Stimulated activated CD8-positive, alpha-beta memory T cell treated with anti-CD3 and anti-CD28 coated beads, Interleukin-7, amount 100 ng/mL, for 4 hours (primary cell): ENCODE data around the gene INPP4B.

ENCODE experiments used
- DNase-seq, 2 donors: peaks; one replicate each; pipeline ENCODE4 v3.0.0-alpha.2; 2020; ENCODE audit warnings: low read depth in 2 of 2

INPP4B gene

DNA sequence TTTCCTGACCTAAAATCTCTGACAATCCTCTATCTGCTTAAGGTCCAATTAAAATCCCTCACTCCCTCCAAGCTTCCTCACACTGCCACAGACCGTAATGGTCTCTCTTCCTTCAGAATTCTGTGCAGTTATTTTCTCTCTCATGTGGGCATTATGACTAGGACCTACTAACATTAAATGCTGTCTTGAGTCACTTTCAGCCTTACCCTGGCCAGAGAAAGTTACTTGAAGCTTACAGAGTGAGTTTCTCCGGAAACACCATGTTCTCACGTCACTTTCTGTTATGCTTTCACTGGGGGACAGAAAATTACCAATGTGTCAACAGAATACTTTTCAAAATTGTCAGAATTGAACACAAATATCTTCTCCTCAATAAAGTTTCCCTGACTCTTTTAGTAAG is 271.8 kb downstream of the INPP4B start:
- DNase-seq, result no peak

DNA sequence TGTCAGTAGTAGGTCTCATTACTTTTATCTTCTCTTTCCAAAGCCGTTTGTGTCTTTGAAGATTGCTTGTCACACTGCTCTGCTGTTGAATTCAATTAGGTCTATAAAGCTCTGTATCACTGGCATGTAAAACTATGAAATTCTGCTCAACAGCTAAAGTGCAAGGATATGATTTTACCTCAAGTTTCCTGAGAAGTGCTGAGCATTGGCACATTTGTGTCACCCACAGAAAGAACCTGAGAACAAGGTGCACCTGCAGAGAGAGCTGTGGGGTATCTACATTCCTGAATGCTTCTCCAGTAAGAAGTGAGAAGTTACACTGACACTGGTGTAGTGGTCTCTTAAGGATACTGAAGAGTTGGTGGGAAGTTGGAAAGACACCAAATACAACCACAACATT is 274.0 kb downstream of the INPP4B start:
- no peak for DNase-seq

DNA sequence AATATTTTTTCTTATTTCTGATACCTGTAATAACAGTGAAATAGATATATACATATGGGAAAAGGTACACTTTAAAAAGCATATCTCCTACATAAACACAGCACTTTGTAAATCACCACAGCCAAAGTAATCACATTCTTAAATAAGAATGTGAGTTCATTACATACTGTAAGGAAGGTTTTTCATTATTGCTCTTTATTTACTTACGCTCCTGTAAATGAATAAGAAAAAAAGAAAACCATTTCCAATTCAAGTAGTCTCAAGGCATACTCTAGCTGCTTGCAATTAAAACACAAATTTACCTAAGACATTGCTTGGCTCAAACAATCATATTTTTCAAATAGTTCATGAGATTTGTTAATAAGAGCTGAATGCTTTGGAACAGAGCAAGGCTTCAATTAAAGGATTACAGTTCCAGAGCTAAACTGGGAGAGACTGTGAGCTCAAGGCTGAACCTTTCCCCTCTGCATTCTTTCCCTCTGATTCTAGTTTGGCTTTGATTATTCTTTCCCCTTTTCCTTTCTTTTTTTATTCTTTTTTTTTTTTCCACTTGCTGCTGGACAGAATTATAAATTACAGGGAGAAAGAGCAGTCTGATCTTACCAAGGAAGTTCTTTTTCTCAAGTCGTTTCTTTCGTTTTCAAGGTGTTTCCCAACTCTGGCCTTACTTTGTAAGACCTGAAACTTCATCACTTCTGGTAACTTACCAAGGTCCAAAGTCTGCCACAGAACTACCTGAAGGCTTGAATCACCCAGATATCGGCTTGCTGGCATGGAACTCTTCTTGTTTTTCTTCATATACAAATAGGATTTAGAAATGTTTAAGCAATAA is 278.3 kb downstream of the INPP4B start:
- DNase-seq, result no peak

DNA sequence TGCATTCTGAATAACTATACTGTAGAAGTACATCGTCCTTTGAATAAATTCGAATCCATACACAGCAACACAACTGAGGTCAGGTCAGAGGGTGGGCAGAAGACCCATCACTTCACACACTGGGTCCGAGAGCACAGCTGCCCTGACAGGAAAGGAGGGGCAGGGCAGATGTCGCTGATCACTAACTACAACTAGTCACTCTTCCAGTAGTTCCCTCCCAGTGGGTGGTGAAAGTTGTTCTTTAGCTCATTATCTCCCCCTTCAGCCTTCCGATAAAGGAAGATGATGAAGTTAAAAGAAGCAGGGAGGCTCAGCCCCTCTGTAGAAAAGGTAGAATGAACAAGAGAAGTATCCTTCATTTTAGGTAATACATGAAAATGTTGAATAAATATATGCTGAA is 278.9 kb downstream of the INPP4B start:
- peak in 1 of 2 donors; percentile 11 for DNase-seq

DNA sequence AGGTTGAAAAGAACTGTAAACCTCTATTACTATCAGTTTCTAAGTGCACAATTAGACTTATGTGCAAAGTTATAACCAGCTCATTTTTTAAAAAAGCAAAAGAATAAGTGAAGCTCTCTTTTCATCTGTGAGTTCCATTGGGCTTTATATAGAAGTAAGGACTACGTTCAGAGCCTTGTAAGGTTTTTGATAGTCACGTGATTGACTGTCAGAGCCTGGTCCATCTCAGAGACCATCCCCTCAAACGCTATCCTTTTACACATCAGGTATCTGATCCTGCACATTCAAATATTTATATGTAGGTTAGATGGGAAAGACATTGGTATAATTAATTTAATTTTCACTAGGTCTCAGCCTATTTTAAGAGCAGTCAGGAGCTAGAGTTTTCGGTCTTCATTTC is 279.3 kb downstream of the INPP4B start:
- DNase-seq, result no peak

DNA sequence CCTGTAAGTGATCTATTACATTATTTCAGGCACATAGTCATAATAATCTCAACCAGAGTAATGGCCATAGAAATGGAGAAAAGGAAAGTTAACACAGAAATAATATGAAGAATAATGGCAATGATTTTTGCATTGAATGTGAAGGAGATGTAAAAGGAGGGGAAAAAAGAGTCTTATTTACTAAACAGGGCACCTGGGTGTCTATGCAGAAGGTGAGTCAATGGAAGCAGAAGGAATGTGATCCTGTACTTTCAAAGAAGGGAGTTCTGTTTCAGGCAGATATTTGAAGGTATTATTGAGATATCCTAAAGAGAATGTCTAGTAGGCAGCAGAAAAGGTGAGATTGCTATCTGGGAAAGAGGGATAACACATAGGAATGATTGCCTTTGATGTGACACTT is 279.9 kb downstream of the INPP4B start:
- DNase-seq, result no peak

DNA sequence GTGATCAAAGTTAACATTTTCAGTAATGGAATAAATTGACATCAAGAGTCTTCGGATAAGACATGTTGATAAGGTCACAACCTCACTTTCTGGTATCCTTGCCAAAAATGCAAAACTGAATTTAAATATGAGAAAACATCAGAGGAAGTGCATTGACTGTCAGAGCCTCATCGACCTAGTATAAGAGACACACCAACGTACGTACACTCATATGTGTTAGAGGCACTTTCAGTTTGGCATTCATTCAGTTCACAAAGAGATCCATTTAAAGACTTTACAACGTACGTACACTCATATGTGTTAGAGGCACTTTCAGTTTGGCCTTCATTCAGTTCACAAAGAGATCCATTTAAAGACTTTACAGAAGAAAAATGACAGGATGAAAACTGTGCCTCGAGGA is 280.3 kb downstream of the INPP4B start:
- no peak for DNase-seq

DNA sequence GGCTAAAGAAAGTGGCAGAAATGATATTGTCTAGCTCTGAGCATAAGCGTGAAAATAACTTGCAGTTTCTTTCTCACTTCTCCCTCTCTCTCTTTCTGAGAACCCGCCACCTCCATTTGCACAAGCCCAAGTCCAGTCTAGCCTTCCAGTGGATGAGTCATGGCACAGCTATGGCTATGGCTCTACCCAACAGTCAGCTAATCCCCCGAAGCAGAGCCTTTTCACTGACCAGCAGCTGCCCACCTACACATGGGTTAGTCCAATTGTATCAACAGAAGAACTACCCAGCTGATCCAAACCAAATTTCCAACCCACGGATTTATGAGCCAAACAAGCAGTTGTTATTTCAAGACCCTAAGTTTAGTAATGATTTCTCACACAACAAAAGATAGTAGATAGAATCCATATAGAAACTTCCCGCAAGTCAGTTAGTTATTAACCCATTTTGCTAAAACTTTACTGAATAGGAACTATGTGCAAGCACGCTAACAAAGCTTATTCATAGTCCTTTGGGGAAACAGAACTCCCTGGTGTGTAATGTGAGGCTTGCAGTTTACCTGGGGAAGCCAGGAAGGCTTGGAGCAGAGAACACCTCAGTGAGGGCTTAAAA is 282.3 kb downstream of the INPP4B start:
- no peak for DNase-seq

DNA sequence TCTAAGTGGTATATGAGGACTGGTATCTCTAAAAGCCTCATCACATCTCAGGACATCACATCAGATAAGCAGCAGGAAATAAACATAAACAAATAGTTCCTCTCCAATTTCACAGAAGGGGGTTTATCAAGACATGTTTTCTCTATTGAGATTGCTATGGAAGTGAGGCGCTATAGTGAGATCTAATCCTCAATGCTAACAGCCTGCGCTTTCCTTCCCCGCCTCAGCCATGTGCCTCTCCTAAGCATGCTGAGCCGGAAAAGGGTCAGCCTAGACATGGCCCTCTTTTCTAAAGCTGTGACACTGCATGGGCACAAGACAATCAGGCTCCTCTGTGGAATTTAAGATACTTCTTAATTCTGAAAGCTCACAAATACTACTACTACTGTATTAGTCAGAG is 286.1 kb downstream of the INPP4B start:
- no peak for DNase-seq

DNA sequence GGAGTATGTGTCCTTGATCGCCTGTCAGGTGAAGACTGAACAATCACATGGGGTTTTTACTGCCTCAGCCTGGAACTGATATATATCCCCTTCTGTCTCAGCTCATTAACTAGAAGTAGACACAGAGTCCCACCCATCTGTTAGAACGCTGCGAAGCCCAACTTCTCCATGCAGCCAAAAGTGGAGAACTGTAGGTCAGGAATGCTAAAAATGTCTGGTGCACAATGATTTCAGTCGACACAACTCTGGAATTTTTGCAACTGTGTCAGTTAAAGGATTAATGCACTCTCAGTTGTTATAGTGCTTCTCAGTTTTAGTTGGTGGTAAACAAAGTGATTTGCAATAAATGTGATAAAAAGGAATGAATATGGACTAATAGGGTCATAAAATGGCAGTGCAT is 287.2 kb downstream of the INPP4B start:
- no peak for DNase-seq

DNA sequence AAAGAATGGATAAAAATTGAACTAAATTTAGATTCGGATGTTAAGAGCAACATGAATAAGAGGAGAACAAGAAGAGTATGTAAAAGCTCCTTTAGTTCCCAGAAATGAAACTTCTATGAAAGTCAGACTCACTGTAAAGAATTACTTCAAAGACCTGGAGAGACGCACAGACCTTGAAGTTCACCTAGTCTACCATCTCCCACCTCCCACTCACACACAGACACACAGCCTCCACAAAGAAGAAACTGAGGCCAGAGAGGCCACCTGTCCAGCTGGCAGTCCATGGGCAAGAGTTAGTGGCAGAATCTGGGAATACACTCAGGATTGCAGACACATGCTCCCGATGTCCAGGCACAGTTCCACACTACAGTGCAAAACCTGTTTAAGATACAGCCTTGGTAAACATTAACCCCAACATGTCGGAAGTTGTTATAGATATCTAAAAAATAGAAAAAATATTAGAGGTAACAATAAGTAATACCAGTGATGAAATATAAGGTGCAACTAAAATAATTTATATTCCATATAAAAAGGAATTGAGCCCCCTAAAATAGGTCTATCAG is 288.8 kb downstream of the INPP4B start:
- DNase-seq, result no peak

DNA sequence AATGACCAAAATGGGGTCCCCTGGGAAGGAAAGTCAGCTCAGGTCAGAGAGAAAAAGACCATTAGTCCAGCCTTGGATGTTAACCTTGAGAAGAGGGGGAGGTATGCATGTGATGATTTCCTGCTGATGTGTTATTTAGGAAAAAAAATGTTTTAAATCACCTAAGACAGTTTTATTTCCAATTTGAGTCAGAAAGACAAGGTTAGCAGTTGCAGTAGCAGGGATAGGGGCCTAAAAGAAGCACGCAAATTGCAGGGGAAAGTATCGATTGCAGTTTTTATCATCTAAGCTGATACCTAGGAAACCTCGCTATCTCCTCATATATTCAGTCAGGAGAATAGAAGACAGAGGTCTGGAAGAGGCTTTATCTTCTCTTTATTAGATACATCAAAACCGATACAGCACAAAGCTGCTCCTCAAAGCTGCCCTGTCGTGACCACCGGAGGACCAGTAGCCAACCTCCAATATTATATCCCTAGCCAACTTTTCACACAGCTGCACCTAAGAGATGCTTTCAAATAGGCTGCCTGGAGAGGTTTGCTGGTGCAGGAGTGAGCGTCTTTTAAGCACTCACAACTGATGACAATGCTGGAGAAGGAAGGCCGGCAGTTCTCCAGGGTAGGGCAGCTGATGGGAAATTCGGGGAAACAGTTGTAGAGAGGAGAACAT is 289.4 kb downstream of the INPP4B start:
- DNase-seq, result no peak

DNA sequence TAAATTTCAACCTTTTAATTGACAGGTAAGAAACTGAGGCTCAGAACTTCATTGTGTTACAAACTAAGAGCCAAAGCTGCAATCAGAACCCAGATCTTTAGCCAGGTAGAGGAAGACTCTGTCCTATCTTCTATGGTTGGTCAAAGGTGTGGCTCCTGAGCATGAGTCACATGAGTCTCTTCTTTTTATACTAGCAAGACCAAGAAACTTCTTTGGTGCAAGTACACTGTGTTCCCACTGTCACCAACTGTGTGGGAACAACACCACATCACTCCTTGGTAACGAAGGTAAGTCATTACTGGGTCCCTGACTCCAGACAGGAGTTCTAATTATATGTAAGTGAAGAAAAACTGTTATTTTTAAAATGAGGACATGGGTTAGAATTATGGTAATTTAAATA is 290.1 kb downstream of the INPP4B start:
- no peak for DNase-seq

DNA sequence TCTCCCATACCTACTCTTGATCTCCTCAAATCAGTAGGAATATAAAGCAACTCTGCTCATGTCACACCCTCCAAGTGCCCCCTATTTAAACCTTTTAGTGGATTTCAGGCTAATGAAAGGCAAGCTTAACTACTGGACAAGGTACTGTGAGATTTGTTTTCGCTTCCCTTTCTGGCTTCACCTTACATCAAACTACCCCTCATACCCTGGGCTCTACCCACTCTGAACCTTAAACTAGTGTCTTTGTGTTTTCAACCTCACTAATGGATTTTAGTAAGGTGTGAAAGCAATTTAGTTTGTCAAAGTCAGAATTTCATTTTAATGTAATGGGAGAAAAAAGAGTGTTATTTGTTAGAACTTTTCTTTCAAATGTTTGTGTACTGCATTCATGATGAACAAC is 291.7 kb downstream of the INPP4B start:
- no peak for DNase-seq

DNA sequence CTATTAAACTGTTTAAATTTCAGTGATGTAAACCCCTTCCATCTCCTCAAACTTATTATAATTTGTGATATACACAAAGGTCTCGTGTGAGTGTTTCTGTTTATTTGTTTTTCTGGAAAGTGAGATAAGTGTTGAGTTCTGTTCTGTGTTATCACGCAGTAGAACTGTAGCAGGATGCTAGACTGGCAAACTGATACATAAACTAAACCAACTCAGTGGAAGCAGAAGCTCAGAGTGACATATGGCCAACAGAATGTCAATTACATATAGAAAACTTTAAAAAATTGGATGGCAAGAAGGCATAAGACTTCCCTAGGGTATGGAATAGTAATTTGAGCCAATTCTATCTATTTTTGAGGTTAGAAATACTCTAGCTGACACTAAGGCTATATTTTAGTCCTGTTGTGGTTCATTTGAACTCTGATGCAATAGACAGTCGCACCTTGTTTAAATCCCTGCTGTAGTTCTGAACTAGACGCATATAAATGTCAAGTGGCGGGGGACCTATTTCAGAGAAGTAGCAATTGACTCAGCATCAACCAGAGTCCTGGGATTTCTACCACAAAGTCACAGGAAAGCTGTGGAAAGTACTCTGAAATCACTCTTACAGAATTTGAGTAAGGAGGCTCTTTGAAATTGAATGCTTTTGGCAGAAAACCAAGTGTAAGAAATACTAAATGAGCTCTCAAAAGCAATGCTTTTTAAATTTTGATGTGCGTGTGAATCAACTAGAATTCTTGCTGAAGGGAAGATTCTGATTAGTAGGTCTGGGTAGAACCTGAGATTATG is 294.4 kb downstream of the INPP4B start:
- no peak for DNase-seq

DNA sequence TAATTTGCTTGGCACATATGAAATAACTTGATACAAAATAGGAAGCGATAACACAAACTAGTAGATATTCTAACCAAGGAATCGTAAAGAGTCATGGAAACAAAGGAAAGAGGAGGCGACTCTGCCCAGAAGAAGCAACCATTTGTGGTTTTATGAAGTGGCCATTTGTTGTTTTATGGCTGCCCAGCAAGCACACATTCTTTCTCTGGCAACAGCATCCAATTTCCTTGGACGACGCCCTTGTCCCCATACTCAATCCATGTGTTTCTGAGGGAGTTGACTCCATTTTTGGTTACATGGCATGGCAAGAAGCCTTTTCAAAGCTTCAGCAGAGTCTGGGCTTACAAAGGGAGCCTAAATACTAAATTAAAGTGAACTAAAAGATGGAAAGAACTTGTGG is 295.1 kb downstream of the INPP4B start:
- DNase-seq, result no peak

DNA sequence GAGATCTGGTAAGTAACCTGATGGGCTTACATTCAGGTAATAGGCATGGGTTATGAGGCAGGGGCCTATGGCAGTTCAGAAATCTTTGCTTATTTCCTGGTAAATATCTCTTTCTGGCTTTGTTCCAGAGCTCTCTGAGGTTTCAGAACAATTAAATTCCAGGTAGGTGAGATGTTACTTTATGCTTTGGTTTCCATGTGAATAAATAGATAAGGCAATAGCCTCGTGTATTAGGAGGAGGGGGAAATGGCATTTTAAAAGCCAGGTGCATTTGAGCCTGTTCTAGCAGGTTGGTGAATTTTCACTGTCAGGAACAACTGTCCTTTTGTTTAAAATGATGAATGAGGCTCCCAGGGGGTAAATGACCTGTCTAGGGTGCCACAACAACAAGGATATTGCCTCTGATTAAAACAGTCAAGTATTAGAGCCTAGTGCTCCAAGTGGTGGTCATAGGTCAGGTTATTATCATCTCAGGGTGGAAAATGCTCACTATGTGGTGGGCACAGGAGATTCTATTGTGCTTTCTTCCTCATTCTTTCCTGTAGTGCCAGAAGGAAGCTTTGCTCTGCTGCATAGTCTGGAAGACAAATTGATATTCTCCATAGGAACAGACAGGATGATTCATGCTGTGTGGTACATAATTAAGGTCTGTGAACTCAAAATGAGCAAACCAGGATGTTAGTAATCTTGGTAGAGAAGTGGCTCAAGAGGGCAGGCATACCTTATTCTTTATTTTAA is 296.2 kb downstream of the INPP4B start:
- no peak for DNase-seq

DNA sequence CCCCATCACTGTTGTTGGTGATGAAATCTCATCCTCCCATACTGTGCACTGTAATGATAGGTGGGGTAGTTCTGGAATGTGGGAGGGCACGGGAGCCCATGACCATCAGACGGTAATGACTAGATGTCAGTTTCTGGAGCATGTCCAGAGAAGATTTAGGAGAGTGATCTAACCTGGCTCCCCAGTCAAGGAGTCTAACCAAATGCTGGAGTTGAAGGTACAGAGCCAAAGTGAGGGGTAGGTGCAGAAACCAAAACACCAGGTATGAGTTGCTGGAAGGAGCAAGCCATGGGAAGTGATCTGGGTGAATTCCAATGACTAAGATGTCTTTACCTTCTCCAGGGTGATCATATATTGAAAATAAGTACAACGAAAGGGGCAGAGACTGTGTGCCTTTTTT is 296.9 kb downstream of the INPP4B start:
- no peak for DNase-seq

DNA sequence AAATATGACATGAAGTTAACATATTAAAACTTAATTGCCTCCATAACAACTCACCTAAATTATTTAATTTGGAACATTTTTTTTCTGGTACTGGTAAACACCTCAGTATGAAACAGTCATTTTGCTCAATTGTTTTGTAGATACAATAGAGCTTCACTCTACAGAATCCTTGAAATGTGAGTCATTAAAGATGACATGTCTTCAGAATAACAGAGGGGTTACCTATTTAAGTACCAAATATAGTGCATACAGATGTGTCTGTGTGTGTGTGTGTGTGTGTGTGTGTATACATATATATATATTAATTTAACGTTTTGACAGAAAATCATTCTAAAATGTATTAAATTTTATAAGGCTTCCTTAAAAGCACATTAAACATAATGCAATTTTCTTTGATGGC is 297.6 kb downstream of the INPP4B start:
- no peak for DNase-seq

DNA sequence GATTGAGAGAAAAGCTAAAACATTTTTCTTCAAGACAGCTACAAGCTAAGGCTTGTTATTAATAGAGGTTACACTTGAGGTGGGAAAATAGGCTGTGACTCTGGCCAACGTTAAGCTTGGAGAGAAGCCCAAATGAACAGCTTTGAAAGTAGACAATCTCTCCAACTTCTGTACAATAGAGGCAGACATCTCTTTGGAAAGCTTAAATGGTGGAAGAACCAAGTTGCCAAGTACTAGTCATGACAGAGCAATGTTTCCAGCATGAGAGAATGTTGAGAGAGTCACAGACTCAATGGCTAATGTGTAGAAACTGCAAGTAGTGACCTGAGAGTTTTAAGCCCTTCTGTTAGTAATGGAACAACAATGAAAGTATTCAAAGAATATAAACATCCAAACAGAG is 298.1 kb downstream of the INPP4B start:
- no peak for DNase-seq

DNA sequence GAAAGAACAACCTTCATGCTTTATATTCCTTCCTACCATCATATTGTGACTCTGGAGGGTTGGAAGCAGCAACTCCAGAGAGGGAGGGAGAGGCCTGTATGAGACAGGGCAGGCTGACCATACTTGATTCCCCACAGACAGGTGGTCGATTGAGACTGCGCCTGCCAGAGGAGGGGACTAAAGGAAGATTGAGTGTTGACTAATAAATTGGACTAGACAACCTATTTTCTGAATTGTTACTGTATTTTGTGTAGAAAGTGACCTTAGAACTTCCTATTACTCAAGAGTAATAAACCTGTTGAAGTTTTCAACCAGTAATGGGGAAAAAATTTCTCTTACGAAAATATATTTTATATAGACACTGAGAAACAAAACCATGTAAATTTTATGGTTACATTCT is 301.5 kb downstream of the INPP4B start:
- no peak for DNase-seq
